HG03175 (cell line): ENCODE results near the gene IL9R.
"Not testable (repeated sequence)": the region's sequence is repeated elsewhere in the genome, so short reads cannot be mapped to it uniquely, and the experiment has no call there.

ENCODE experiments used
- ATAC-seq: cut with Tn5 transposase; IDR thresholded peaks from one replicate; pipeline ENCODE4 v1.9.1; 2021; ENCODE audit warnings: mild to moderate bottlenecking, moderate library complexity; ENCODE audit not compliant: unreplicated experiment

The IL9R gene, protein sequence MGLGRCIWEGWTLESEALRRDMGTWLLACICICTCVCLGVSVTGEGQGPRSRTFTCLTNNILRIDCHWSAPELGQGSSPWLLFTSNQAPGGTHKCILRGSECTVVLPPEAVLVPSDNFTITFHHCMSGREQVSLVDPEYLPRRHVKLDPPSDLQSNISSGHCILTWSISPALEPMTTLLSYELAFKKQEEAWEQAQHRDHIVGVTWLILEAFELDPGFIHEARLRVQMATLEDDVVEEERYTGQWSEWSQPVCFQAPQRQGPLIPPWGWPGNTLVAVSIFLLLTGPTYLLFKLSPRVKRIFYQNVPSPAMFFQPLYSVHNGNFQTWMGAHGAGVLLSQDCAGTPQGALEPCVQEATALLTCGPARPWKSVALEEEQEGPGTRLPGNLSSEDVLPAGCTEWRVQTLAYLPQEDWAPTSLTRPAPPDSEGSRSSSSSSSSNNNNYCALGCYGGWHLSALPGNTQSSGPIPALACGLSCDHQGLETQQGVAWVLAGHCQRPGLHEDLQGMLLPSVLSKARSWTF

DNA sequence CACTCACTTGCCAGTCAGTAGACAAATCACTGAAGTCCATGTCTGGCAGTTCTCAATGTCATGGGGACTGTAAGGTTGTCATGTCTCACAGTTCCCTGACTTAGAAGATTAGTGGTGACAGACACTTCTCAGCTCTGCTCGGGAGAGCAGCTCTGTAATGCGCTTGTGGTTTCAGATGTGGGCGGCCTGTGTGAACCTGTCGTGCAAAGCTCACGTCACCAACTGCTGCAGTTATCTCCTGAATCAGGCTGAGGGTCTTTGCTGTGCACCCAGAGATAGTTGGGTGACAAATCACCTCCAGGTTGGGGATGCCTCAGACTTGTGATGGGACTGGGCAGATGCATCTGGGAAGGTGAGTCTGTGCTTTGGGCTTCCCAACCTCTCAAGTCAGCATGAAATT, at the start of gene IL9R:
TSS of gene IL9R (plus strand) at position 261 of the 400 bp plus-strand sequence. CDS start at position 325, 64 bp downstream.
- peak; percentile 82 for ATAC-seq

- no peak for ATAC-seq
Measured at GRCh38 chrX:155949098-155949497, 48.4 kb upstream of the IL9R start.

DNA sequence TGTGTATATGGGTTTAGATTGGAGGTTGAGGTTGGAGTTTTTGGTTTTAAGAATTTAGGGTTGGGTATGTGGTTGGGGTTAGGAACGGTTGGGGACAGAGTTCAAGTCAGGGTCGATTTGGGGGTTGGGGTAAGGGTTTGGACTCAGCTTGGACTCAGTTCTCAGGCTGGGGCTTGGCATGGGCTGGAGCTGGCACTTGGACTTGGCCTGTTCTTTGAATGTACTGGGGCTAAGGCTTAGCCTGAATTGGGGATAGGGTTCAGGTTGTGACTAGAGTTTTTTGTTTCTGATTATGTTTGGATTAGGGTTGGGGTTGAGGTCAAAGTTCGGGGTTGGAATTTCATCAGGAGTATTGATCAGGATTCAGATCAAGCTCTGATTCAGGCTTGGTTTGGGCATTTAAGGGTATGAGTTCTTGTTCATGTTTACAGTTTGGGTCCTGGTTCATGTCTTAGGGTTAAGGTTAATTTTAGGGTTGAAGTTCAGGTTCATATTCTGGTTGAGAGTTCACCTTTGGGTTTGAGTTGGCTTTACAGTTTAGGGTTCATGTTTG, 46.2 kb upstream of the IL9R start:
- ATAC-seq = no peak

- ATAC-seq = no peak
Measured at GRCh38 chrX:155953055-155953454, 44.4 kb upstream of the IL9R start.

DNA sequence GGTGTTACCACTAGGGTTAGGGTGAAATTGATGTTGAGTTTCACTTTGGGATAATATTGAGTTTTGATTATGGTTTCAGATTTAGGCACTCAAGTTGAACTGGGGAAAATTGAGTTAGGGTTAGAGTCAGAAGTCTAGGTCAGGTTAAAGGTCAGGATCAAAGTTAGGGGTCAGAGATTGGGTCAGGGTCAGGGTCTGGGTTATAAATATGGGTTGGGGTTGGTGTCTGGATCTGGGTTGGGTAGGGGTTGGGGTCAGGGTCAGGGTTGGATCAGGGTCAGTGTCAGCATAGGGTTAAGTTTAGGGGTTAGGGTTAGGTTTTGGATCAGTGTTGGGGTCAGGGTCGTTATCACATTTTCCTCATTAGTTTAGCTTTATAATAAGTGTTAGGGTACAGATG, 42.7 kb upstream of the IL9R start:
- no peak for ATAC-seq

DNA sequence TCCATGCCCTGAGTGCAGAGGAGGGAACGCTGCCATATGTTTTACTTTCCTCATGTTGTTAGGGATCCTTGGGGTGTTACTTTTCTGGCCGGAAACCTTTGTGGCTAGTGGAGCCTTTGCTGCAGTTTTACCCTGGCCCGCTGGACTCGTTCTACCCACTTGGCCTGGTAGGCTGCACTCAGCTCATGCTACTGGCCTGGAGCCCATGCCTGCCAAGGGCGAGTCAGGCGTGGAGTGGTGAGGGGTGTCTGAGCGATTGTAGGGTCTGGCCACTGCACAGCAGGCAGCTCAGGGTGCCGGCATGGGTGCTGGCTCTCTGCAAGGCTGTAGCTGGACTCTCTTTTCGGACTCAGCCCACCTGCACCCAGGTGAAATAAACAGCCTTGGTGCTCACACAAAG, 41.4 kb upstream of the IL9R start:
- no peak for ATAC-seq

DNA sequence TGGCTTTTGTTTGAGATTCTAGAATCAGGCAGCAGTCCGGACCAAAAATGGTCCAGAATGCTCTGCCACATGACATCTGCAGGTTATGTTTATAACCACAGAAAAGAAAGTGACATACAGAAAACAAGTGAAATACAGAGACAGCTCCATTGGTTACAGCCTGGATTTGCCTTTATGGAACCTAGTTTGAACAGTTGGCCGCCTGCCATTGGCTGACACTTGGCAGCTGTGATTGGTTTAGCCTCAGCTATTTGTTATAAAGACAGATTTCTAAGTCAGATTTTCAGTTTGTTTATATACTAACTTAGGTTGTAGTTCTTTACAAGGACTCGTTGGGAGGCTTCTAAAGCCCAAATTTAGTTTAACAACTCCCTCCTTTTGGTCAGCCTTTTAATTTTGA, 40.8 kb upstream of the IL9R start:
- no peak for ATAC-seq

GRCh38 chrX:155957843-155958242, 39.7 kb upstream of the IL9R start:
- ATAC-seq = no peak

GRCh38 chrX:155959018-155959587, 38.4 kb upstream of the IL9R start:
- ATAC-seq = no peak

- ATAC-seq = no peak
Measured at GRCh38 chrX:155962906-155963305, 34.6 kb upstream of the IL9R start.

DNA sequence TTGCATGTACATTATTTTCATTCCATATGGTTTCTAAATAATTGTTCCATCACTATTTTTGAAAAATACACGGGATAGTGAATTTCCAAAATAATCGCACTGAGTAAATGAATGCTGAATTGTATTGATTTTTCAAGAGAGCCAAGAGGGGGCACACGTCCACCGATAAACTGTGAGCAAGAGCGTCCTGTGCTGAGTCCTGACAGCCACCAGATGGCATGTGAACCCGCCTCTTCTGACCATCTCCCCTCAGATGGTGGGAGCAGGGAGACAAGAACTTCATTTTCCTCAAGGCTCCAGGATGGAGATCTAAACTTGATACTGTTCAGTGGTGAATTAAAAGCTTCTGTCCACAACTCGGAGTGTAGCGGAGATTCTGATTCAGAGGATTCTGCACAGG, 30.6 kb upstream of the IL9R start:
- ATAC-seq = no peak

- no peak for ATAC-seq
Measured at GRCh38 chrX:155967653-155968325, 29.7 kb upstream of the IL9R start.

DNA sequence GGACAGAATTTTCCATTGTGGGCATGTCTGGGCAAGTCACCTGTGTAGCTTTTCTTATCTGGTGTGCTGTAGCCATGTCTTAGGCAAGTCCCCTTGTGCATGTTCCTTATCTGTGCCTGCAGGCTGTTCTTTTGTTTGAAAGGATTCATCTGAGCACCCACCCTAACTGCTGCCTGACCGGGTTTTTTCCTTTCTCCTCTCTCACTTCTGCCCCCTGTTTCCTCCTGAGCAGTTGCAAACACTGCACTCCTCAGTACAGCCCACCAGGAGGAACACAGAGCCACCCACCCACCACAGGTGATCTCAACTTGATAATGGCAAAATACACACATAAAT, 29.2 kb upstream of the IL9R start:
- ATAC-seq = no peak

GRCh38 chrX:155968791-155969190, 28.7 kb upstream of the IL9R start:
- ATAC-seq = no peak

GRCh38 chrX:155971658-155972057, 25.8 kb upstream of the IL9R start:
- not testable (repeated sequence) for ATAC-seq

DNA sequence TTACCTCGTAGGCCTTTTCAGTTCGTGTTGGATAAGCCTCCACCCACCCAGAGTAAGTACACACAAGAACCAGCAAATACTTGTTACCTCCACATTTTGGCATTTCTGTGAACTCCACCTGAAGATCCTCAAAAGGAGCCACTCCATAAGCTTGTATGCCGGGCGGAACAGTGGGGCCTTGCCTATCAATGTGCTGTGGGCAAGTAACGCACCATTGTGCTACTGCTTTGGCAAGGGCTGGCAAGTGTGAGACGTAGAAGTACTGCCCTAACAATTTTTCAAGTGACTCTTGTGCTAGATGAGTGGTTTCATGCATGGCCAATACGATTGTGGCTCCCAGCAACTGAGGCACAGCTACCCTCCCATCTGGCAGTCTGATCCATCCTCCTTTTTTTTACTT, 25.3 kb upstream of the IL9R start:
- ATAC-seq = not testable (repeated sequence)

- ATAC-seq = no peak
Measured at GRCh38 chrX:155983326-155983725, 14.2 kb upstream of the IL9R start.

DNA sequence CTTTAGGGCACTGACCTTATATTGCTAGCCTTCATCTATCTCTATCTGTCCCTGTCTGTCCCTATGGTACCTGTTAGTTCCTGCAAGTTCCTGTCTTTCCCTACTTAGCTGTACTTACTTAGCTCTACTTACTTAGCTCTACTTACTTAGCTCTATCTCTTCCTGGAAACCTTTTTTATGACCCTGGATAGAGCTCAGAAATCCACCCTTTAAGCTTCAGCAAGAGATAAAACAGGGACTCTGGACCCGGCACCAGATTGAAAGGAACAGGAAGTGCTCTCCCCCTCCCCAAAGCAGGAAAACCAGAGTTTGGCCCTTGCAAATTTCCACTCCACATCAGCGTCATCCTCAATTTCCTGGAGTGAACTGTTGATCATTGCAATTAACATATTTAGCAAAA, 12.3 kb upstream of the IL9R start:
- no peak for ATAC-seq

GRCh38 chrX:155986995-155987394, 10.5 kb upstream of the IL9R start:
- not testable (repeated sequence) for ATAC-seq

- no peak for ATAC-seq
Measured at GRCh38 chrX:155988859-155989258, 8.6 kb upstream of the IL9R start.

DNA sequence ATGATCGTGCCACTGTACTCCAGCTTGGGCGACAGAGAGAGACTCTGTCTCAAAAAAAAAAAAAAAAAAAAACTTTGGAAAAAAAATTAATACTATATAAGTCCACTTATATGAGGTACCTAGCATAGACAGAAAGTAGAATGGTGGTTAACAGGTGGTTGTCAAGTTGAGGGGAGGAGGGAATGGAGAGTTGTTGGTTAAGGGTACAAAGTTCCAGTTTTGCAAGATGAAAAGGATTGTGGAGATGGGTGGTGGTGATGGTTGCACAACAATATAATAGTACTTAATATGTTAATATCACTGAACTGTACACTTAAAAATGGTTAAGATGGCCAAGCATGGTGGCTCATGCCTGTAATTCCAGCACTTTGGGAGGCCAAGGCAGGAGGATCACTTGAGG, 4.1 kb upstream of the IL9R start:
- ATAC-seq = no peak
